Immature natural killer cell (primary cell): ENCODE measurements around the gene HSPA5. TPM values are rescaled to one million over a fixed set of nuclear protein-coding genes. Genes with fewer than 3 reads are reported as not detected.
"Not testable (repeated sequence)": the region's sequence is repeated elsewhere in the genome, so short reads cannot be mapped to it uniquely, and the experiment has no call there.

Experiments
- DNase-seq, 3 donors: peaks; one replicate each; pipeline ENCODE4 v3.0.0; 2022; ENCODE audit warnings: mixed read lengths in 1 of 3
- H3K27ac Mint-ChIP-seq, 6 donors: one replicate each; pipeline ENCODE4 v1.8.0; 2020; ENCODE audit warnings: mixed read lengths in 6 of 6, mild to moderate bottlenecking in 5 of 6, inconsistent platforms in 4 of 6, moderate library complexity in 3 of 6
- H3K27me3 Mint-ChIP-seq, 3 donors: one replicate each; pipeline ENCODE4 v1.8.0; 2020 to 2021; ENCODE audit warnings: low read depth in 3 of 3, mild to moderate bottlenecking in 3 of 3, mixed read lengths in 3 of 3, moderate library complexity in 3 of 3, inconsistent platforms in 1 of 3
- H3K36me3 Mint-ChIP-seq, 3 donors: one replicate each; pipeline ENCODE4 v1.8.0; 2020; ENCODE audit warnings: mixed read lengths in 3 of 3, inconsistent platforms in 2 of 3, mild to moderate bottlenecking in 2 of 3
- H3K4me1 Mint-ChIP-seq, 2 donors: one replicate each; pipeline ENCODE4 v1.8.0; 2020; ENCODE audit warnings: inconsistent platforms in 2 of 2, mild to moderate bottlenecking in 2 of 2, mixed read lengths in 2 of 2, moderate library complexity in 1 of 2
- H3K4me3 Mint-ChIP-seq, 5 donors: one replicate each; pipeline ENCODE4 v1.8.0; 2020; ENCODE audit warnings: mild to moderate bottlenecking in 5 of 5, mixed read lengths in 5 of 5, inconsistent platforms in 3 of 5, moderate library complexity in 3 of 5
- H3K9me3 Mint-ChIP-seq, 6 donors: one replicate each; pipeline ENCODE4 v1.8.0; 2020; ENCODE audit warnings: mild to moderate bottlenecking in 6 of 6, mixed read lengths in 6 of 6, inconsistent platforms in 4 of 6, moderate library complexity in 3 of 6
- polyA plus RNA-seq, 3 donors: library from polyadenylated mRNA; unstranded; fragments of 300-500 nt; fragmentation: Illumina TruSeq; gene quantifications; one replicate each; pipeline ENCODE4 v1.2.3, GENCODE V29; 2021

HSPA5 gene
- 100 to 1,000 TPM; 192 to 379 (median 292) TPM for polyA plus RNA-seq

- Mint-ChIP-seq H3K36me3 (peaks cover 21 to 42% (median 33%) of the 10 kb centered on the region in 3 donors), H3K27me3 (peaks cover 21 to 39% (median 21%) of the 10 kb centered on the region in 3 donors), H3K9me3 (no peaks in the 10 kb centered on the region), H3K4me1 (peaks cover 50 to 60% of the 10 kb centered on the region in 2 donors), H3K27ac (peak within 1 kb of the TSS; percentile 98 to 100 (median 100)), H3K4me3 (peak within 1 kb of the TSS; percentile 93 to 100 (median 99))
- peak; percentile 99 to 100 (median 100) for DNase-seq
These were observed at the start of gene HSPA5 for GRCh38 chr9:125241000-125241862. Gene HSPA5 (minus strand): TSS chr9:125241343. CDS start chr9:125241126, 217 bp downstream.

GRCh38 chr9:125286935-125287433 is 45.8 kb upstream of the HSPA5 start:
- H3K27ac Mint-ChIP-seq, H3K4me3 Mint-ChIP-seq, H3K9me3 Mint-ChIP-seq, H3K27me3 Mint-ChIP-seq, H3K36me3 Mint-ChIP-seq, DNase-seq: not testable (repeated sequence)
- H3K4me1 Mint-ChIP-seq: peaks cover 14 to 27% of the 10 kb centered on the region in 2 donors

GRCh38 chr9:125284855-125285254 is 43.7 kb upstream of the HSPA5 start:
- Mint-ChIP-seq H3K4me1 (peaks cover 14 to 27% of the 10 kb centered on the region in 2 donors), H3K27ac (no peak overlapping the region), H3K36me3 (no peaks in the 10 kb centered on the region), H3K4me3 (no peak overlapping the region), H3K27me3 (no peaks in the 10 kb centered on the region), H3K9me3 (no peaks in the 10 kb centered on the region)
- no peak for DNase-seq

- DNase-seq: no peak
- Mint-ChIP-seq H3K9me3 (no peaks in the 10 kb centered on the region), H3K36me3 (no peaks in the 10 kb centered on the region), H3K4me1 (peaks cover 13 to 22% of the 10 kb centered on the region in 2 donors), H3K27ac (no peak overlapping the region), H3K4me3 (no peak overlapping the region), H3K27me3 (no peaks in the 10 kb centered on the region)
These were observed 39.8 kb upstream of the HSPA5 start for GRCh38 chr9:125280945-125281344.

GRCh38 chr9:125277411-125277810 is 36.3 kb upstream of the HSPA5 start:
- DNase-seq: no peak
- Mint-ChIP-seq H3K4me3 (no peak overlapping the region), H3K9me3 (no peaks in the 10 kb centered on the region), H3K27ac (no peak overlapping the region), H3K36me3 (no peaks in the 10 kb centered on the region), H3K27me3 (no peaks in the 10 kb centered on the region), H3K4me1 (peaks cover 15 to 23% of the 10 kb centered on the region in 2 donors)

- Mint-ChIP-seq H3K4me1 (peaks cover 13 to 26% of the 10 kb centered on the region in 2 donors), H3K4me3 (no peak overlapping the region), H3K36me3 (no peaks in the 10 kb centered on the region), H3K9me3 (no peaks in the 10 kb centered on the region), H3K27me3 (peaks cover 0 to under 1% (median 0%) of the 10 kb centered on the region in 3 donors), H3K27ac (no peak overlapping the region)
- no peak for DNase-seq
These were observed 35.6 kb upstream of the HSPA5 start for GRCh38 chr9:125276771-125277170.

GRCh38 chr9:125272697-125273096 is 31.6 kb upstream of the HSPA5 start:
- H3K36me3 Mint-ChIP-seq: peaks cover 0 to 3% (median 0%) of the 10 kb centered on the region in 3 donors
- H3K27me3 Mint-ChIP-seq: peaks cover 0 to 2% (median 0%) of the 10 kb centered on the region in 3 donors
- H3K4me1 Mint-ChIP-seq: peaks cover 21 to 39% of the 10 kb centered on the region in 2 donors
- no peaks in the 10 kb centered on the region for H3K9me3 Mint-ChIP-seq
- no peak for DNase-seq
- H3K4me3 Mint-ChIP-seq: no peak overlapping the region
- H3K27ac Mint-ChIP-seq: no peak overlapping the region

- Mint-ChIP-seq H3K4me3 (no peak overlapping the region), H3K27me3 (peaks cover 0 to 2% (median 0%) of the 10 kb centered on the region in 3 donors), H3K9me3 (no peaks in the 10 kb centered on the region), H3K36me3 (peaks cover 0 to 3% (median 0%) of the 10 kb centered on the region in 3 donors), H3K27ac (no peak overlapping the region), H3K4me1 (peaks cover 17 to 39% of the 10 kb centered on the region in 2 donors)
- no peak for DNase-seq
These were observed 29.9 kb upstream of the HSPA5 start for GRCh38 chr9:125271081-125271480.

- H3K4me3 Mint-ChIP-seq: no peak overlapping the region
- peaks cover 25 to 59% of the 10 kb centered on the region in 2 donors for H3K4me1 Mint-ChIP-seq
- peak overlapping the region in 1 of 6 donors; percentile 40 for H3K27ac Mint-ChIP-seq
- no peak for DNase-seq
- H3K27me3 Mint-ChIP-seq: peaks cover 0 to 2% (median 0%) of the 10 kb centered on the region in 3 donors
- H3K36me3 Mint-ChIP-seq: peaks cover 0 to 4% (median 0%) of the 10 kb centered on the region in 3 donors
- no peaks in the 10 kb centered on the region for H3K9me3 Mint-ChIP-seq
These were observed 27.9 kb upstream of the HSPA5 start for GRCh38 chr9:125269014-125269397.

GRCh38 chr9:125268394-125269013 is 27.4 kb upstream of the HSPA5 start:
- Mint-ChIP-seq H3K27ac (peak overlapping the region in 2 of 6 donors; percentile 58 to 59), H3K27me3 (peaks cover 0 to 2% (median 0%) of the 10 kb centered on the region in 3 donors), H3K36me3 (peaks cover 0 to 7% (median 0%) of the 10 kb centered on the region in 3 donors), H3K4me3 (no peak overlapping the region), H3K4me1 (peaks cover 28 to 62% of the 10 kb centered on the region in 2 donors), H3K9me3 (no peaks in the 10 kb centered on the region)
- DNase-seq: no peak

- Mint-ChIP-seq H3K27ac (peak overlapping the region in 4 of 6 donors; percentile 0 to 60 (median 50)), H3K4me1 (peaks cover 46 to 70% of the 10 kb centered on the region in 2 donors), H3K4me3 (peak overlapping the region; percentile 2 to 42 (median 16))
- H3K9me3 Mint-ChIP-seq, DNase-seq, H3K36me3 Mint-ChIP-seq, H3K27me3 Mint-ChIP-seq: not testable (repeated sequence)
These were observed 22.9 kb upstream of the HSPA5 start for GRCh38 chr9:125264068-125264467.

GRCh38 chr9:125262294-125262991 is 21.3 kb upstream of the HSPA5 start:
- Mint-ChIP-seq H3K4me3 (peak overlapping the region; percentile 87 to 99 (median 97)), H3K4me1 (peaks cover 38 to 59% of the 10 kb centered on the region in 2 donors)

More at GRCh38 chr9:125262294-125262991, 21.3 kb upstream of the HSPA5 start:
- peak in 1 of 3 donors; percentile 19 for DNase-seq
- H3K27me3 Mint-ChIP-seq: peaks cover 7 to 10% (median 9%) of the 10 kb centered on the region in 3 donors
- peaks cover 0 to 4% (median 0%) of the 10 kb centered on the region in 3 donors for H3K36me3 Mint-ChIP-seq
- H3K27ac Mint-ChIP-seq: peak overlapping the region; percentile 78 to 96 (median 92)
- H3K9me3 Mint-ChIP-seq: no peaks in the 10 kb centered on the region
